AG08395 (cell line): Measurements from ENCODE around the gene ACOD1.

ENCODE experiments used
- DNase-seq: peaks from one replicate; pipeline ENCODE4 v3.0.0; 2012; ENCODE audit warnings: mixed read lengths, low spot score

The ACOD1 gene

DNA sequence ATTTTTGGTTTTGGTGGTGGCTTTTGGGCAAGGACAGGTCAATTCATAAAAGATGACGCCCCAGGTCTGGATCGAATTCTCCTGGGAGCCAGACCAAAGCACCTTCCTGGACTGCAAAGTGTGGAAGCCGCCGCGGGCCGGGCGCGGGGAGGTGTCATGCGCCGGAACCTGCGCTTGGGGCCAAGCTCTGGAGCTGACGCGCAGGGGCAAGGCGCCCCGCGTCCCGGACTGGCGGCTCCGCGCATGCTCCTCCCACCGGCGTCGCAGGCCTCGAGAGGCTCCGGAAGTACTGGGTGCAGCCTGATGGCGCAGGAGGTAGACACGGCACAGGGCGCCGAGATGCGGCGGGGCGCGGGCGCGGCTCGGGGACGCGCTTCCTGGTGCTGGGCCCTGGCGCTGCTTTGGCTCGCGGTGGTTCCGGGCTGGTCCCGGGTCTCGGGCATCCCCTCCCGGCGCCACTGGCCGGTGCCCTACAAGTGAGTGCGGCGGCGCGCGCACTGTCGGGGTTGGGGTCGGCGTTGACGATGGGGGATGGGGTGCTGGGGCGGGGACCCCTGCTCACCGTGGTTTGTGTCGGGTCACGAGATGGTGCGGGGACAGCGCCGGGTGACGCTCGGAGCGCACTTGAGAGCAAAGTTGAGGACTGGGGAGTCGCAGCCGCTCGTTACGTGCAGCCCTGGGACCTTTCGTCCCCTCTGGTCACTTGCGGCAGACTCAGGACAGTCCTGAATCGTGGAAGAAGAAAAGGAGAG is 43.7 kb downstream of the ACOD1 start, which contains the start of gene CLN5:
TSS of gene CLN5 (plus strand) at position 286 of the 752 bp plus-strand sequence. CDS start at position 304, 18 bp downstream.
- peak; percentile 97 for DNase-seq

- peak; percentile 36 for DNase-seq
Measured at GRCh38 chr13:76992548-76993001, 44.3 kb downstream of the ACOD1 start.

DNA sequence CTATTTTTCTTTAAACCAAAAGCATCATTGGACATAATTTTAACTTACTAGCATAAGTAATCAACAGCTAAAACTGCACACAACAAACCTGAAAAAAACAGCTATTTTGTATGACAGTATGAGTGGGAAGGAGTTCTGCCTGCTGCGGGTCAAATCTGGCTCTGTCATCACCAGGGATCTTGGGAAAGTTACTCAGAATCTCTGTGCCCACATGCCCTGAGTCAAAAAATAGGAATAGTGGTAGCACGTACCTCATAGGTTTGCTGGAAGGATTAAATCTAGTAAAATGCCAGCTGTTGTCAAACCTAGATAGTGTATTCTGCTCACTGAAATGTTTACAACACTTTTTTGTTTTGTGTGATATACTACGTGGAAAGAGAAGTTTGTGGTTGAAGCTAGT is 44.7 kb downstream of the ACOD1 start:
- peak; percentile 26 for DNase-seq

DNA sequence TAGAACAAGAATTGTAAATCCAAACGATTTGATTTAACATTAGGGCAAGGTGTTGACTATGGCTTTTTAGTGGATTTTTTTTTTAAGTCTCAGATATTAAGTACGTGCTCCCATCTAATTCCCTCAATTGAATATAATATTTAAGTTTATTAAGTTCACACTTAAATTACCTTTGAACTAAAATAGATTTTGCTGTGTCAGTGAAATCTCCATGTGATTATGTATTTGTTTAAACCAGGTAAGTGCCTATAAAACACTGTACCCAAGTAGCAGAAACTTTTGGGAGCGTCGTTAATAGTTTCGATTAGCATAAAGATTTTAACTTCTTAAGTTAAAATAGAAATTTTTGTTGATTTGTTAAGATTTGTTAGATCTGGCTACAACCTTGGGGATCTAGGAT is 45.2 kb downstream of the ACOD1 start:
- DNase-seq, result no peak

DNA sequence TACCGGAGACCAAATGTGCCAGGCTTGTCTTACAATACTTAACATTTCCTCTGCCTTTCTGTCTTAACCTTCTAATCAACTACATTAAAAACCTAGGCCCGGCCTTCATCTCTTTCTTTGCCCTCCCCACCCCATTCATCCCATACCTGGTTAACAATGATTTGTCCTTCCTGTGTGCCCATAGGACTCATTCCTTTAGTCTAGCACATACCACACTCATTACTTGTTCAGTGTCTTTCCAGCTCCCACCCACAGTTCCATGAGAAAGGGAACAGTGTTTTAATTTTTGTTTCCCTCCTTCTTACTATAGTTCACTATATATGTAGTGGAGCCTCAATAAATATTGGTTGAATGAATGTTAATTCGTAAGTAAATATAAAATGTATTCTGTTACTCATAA is 46.0 kb downstream of the ACOD1 start:
- no peak for DNase-seq

DNA sequence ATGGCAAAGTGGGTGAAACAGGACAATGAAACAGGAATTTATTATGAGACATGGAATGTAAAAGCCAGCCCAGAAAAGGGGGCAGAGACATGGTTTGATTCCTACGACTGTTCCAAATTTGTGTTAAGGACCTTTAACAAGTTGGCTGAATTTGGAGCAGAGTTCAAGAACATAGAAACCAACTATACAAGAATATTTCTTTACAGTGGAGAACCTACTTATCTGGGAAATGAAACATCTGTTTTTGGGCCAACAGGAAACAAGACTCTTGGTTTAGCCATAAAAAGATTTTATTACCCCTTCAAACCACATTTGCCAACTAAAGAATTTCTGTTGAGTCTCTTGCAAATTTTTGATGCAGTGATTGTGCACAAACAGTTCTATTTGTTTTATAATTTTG is 52.2 kb downstream of the ACOD1 start:
- DNase-seq, result peak; percentile 34

GRCh38 chr13:77001540-77001939 is 53.2 kb downstream of the ACOD1 start:
- DNase-seq, result no peak

DNA sequence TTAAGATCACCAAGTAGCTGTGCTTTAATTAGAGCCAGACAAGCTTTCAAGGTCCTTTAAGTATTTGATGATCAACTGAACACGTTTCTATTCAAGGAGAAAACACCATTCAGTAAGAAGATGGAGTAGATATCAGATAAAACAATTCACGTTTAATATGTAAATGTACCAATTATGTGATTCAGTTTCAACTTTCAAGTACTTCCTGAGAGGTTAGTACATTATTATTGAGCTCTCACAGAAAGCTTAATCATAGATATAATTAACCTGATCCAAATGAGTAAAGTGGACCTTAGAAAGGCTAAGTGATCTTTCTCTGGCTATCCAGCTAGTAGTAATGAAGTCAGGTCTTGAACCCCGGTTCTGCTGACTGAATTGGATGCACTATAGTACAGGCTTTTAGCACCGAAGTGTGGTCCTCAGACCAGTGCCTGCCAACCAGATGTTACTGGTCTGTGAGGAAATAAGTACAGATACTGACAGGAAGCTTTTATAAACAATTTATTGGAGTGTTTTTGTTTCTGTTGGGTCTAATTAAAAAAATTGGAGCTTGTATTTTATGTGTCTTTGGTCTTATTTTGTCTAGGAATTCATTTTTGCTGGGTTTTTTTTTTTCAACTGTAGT is 53.8 kb downstream of the ACOD1 start:
- DNase-seq, result no peak

GRCh38 chr13:77002590-77003190 is 54.4 kb downstream of the ACOD1 start:
- peak; percentile 54 for DNase-seq
